ENCODE measurements around the gene TECTA.

The TECTA gene, protein sequence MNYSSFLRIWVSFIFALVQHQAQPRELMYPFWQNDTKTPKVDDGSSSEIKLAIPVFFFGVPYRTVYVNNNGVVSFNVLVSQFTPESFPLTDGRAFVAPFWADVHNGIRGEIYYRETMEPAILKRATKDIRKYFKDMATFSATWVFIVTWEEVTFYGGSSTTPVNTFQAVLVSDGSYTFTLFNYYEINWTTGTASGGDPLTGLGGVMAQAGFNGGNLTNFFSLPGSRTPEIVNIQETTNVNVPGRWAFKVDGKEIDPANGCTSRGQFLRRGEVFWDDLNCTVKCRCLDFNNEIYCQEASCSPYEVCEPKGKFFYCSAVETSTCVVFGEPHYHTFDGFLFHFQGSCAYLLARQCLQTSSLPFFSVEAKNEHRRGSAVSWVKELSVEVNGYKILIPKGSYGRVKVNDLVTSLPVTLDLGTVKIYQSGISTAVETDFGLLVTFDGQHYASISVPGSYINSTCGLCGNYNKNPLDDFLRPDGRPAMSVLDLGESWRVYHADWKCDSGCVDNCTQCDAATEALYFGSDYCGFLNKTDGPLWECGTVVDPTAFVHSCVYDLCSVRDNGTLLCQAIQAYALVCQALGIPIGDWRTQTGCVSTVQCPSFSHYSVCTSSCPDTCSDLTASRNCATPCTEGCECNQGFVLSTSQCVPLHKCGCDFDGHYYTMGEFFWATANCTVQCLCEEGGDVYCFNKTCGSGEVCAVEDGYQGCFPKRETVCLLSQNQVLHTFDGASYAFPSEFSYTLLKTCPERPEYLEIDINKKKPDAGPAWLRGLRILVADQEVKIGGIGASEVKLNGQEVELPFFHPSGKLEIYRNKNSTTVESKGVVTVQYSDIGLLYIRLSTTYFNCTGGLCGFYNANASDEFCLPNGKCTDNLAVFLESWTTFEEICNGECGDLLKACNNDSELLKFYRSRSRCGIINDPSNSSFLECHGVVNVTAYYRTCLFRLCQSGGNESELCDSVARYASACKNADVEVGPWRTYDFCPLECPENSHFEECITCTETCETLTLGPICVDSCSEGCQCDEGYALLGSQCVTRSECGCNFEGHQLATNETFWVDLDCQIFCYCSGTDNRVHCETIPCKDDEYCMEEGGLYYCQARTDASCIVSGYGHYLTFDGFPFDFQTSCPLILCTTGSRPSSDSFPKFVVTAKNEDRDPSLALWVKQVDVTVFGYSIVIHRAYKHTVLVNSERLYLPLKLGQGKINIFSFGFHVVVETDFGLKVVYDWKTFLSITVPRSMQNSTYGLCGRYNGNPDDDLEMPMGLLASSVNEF (N-terminal part only)

DNA sequence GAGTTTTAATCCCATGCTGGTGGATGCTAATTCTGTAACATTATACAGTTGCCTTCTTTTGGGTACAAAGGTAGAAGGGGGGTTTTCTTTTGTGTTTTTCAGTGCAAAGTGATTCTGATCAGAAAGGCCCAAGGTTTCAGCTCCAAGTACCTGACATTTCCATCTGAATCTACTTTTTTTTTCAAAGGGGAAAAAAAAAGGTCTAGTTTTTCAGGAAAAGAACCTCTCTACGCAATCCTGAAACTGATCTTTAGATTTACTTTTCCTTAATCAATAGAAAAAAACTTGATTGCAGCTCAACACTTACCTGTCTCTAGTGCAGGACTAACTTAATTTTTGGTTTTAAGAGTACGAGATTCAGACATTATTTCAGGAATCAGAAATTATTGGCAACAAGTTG lies at the start of gene TECTA:
Gene TECTA, plus strand, starts transcription at position 301 of the 400 bp plus-strand sequence. CDS start 1,423 bp downstream, outside the sequence.
- no peak for DNase-seq

DNA sequence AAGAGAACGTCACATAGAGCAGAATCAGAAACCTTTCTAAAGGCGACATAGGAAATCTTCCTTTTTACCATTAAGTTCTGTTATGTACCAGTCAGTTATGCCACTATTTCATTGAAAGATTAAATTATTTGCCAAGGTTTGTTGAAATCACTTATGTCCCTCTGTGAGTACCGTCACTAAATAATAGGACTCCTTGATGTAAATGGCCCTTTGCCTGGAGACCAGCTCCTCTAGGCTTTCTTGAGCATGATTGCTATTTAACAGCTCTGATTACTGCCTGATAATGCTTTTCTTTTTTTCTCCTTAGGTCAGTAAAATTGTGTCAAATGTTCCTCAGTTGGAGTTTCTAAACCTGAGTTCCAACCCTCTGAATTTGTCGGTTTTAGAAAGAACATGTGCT lies 47.8 kb upstream of the TECTA start:
- no peak for DNase-seq

DNA sequence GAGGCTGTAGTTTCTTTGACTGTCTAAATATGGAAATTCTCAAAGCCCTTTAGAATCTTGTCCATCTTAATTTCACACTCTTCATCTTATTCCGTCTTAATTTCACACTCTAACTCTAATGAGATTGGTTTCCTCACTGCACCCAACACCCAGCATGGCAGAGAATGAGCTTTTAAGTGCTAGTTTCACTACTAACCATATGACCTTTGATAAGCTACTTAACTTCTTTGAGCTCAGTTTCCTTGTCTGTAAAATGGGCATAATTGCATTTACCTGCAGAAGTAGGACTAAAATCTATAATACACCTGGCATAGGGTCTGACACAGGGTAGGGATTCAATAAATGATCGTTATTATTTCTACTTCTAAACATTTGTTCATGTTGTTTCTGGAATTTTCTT lies 46.8 kb upstream of the TECTA start:
- no peak for DNase-seq

DNA sequence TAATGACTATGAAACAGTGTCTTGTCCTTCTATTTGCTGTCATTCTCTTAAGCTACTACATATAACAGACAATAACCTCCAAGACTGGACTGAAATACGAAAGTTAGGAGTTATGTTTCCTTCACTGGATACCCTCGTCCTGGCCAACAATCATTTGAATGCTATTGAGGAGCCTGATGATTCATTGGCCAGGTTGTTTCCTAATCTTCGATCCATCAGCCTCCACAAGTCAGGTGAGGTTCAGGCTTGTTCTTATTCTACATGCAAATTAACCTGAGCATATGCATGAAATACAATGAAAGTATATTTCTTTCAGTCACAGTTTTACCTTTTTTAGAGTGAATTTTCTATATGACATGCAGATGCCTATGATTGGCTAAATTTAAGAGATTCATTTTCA lies 46.0 kb upstream of the TECTA start:
- DNase-seq, result no peak

DNA sequence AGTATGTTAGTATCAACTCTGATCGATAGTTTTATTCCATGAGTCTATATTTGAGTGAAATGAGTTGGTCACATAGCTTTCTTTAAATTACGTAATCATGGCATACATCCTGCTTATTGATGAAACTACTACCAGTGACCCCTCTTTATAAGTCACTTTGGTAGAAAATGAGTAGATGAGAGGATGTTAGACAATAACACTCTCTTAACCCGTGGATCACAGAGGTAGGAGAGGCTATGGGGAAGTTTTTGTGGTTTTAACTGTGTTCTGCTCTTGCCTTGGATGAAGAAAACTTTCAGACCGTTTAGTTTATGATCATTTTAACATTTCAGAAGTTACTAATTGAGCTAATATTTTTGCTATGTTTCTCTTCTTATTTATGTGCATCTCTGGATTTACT lies 43.1 kb upstream of the TECTA start:
- no peak for DNase-seq

DNA sequence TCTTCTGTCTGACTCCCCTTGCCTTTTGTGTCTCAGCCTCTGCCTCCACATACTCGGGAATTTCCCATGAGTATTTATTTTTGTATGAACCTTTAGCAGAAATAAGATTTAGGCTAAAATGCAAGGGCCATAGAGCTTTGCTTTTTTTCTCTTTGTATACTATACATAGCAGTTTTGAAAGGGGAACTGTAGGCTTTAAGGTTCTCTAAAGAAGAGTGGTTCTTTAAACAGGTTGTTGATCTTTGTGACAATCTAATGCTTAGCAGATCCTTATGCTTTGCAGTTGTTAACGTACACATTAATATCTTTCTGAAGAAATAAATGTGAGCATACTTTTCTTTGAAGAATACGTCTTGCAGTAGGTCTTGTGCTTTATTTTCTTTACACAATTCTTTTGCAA lies 42.1 kb upstream of the TECTA start:
- no peak for DNase-seq

DNA sequence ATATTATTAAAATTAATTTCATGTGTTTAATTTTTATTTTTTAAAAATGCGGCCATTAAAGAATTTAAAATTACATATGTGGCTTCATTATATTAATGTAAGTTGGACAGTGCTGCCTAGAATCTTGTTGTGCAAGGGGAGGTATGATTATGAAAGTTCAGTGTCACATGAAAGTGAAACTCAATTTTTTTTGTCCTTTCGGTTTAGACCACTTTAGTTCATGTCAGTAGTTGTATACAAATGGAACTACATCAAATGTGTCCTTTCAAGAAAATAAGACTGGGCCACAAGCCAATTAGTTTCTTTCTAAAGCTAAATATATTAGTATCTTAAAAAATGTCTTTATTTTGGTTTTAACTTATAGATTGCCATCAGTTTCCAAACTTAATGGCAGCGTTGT lies 41.4 kb upstream of the TECTA start:
- no peak for DNase-seq

DNA sequence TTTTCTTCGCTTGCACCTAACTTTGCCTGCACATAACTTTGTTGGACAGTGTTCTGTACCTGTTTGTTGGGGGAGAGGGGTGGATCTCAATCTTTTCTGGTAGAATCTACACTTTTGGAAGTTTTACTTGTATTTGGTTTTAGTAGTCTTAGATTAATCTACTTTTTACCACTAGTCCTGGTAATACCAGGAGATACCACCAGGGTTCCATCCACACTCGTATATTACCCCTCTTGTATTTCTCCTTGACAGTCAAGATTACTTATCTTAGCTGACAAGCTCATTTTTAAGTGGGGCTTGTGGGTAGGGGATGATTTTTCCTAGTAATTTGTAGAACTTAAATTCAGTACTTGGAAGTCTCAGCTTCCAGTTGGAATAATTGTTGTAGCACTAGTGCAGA lies 37.3 kb upstream of the TECTA start:
- no peak for DNase-seq

DNA sequence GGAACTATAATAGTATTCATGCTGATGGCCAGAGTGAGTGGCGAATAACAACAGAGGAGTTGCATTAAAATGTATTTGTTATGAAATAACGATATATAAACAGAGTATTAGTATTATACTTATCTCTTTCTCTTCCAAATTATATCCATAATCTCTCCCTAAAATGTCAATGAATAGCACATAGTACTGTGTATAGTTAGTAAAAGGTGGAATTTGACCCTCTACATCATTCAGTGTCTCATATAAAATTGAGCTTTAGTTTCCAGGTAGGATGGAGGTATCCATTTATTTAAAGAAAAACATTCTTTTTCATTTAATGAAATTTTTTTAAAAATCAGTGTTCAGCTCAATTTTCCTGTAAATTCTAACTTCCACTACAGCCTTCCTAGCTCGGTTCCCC lies 34.4 kb upstream of the TECTA start:
- no peak for DNase-seq

DNA sequence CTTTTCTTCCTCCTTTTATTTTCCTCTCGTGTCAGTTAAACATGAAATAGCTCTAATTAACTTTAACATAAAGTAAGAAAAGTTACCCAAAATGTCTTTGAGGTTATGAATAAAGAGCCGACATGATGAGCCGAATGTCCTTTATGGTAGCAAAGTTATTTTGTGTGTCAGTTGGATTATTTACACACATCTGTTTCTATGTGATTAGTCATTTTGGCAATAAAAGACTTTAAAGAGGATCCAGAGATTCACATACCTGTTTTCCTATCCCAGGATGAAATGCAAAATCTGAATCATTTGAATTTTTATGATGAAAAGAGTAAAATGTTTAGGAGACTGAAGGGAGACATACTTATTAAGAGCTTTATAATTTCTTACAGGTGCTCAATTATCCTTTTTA lies 34.0 kb upstream of the TECTA start:
- no peak for DNase-seq

DNA sequence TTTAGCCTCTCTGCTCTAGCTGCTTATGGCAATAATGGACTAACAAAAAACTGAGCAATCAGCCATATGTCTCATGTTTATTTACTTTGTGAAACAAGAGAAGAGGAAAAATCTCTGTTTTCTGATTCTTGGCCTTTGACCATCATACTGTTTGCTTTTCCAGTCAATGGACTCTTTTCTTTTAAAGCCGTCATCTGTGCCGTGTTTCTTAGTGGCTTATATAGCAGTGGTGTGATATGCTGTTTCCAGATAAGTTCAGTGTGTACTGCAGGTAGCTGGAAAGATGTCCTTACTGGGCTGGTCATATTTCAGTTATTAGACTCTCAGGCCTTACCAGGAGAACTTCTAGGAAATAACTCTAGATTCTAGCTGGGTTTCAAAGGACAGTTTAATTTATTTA lies 33.6 kb upstream of the TECTA start:
- DNase-seq, result no peak

DNA sequence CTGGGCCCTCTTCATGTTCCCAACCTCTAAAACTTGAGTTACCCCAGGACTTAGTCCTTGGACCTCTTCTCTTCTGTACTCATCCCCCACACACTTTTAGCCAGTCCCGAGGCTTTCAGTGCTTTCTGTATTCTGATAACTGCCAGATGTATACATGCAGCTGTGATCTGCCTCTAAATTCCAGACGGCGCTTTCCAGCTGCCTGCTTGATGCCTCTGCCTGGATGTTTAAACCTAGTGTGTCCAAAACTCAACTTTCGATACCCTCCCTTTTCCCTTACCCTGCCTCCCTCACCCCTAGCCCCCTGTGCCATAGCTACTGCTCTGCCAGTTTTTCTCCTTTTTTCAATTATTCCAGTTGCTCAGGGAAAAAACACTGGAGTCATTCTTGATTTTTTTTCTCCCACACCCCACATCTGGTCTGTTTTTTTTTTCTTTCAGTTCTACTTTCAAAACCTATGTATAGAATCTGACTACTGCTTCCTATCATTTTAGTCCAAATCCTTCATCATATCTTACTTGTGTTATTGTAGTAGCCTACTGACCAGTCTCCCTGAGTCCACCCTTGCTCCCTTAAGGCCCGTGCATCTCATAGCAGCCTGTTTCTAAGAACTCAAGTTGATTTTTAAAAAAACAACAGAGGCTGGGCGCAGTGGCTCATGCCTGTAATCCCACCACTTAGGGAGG lies 32.9 kb upstream of the TECTA start:
- no peak for DNase-seq

DNA sequence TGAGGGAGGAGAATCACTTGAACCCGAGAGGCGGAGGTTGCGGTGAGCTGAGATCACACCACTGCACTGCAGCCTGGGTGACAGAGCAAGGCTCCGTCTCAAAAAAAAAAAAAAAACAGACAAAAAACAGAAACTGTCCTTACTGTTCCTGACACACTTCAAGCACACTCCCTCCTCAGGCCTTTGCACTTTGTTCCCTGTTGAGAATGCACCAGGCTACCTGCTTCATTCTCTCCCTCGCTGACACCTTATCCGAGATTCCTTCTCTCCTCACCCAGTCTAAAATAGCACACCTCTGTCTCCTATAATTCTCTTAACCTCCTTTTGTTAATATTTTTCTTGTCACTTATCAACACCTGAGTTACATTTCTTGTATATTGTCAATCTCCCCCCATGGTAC lies 32.3 kb upstream of the TECTA start:
- DNase-seq, result no peak

DNA sequence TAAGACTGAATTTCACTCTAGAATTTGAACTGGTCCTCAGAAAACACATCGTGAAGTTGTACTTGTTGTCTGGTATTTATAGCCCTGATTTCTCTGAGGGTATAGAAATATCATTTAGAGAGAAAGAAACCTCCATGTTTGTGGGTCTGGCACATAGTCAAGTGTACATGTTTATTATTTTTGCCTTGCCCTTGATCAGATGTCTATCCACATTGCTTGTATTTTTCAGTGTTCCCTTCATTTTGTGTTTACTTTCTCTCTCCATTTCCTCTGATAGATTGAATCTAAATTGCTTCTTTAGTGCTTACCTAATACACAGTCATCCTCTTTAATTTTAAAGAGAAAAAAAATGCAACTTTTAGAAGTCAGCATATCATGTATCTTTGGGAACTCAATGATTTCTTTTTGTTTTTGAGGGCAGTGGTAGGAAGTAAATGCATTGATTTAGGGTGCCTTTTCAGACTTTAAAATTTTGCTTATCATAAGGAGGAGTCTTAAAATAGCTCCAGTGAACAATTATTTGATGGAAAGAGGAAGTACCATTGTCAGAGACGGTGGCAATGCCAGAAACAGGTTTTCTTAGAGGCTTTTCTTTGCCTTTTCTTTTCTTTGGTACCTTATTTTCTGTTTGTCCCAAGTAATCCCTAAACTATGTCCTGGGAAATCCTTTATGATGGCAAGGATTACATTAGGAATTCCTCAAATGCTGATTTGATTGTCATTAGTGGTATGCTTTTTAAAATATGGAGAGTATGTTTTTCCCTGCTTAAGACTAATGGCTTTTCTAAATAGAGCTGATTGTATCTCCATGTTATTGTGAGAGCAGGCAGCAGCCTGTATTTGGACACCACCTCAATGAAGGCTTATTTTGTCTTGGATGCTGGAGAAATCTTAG lies 29.8 kb upstream of the TECTA start:
- no peak for DNase-seq

DNA sequence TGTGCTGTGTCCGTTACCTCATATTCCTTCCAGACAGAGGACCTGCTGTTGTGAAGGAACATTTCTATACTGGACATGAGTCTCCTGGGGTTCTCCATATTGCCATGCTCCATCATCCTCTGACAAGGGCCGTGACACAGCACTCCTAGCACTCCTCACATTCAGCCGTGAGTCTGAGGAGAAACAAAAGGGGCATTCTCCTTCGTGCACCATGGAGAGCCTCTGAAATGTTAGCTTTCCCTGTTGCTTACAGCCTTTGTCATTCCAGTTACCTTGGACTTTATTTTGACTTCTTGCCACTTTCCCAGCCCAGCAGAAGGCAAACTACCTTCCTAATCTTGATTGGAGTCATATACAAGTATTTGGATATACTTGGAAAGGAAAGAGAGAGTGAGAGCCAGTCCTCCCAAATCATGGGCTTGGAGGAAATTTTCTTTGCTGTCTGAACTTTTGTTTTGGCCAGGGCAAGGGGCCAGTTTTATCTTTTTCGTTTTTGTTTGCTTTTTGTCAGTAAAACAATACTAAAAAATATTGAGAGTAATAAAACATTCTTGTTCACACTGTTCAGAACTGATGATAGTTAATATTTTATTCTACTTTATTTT lies 29.1 kb upstream of the TECTA start:
- DNase-seq, result no peak

DNA sequence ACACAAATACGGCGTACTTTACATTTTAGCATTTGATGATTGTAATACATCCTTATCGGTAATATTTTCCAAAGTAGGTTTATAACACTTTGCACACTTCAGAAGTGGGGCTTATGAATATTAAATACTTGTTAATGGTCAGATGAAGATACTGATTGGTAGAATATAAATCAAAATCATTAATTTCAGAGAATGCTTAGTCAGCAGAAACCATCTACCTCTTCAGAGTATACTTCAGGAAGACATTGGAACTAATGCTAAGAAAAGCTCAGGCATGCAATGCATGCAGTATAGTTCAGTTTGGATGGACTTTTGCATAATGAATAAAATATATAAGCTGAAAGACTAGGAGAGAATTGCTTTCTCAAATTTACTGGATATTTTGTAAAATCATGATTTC lies 19.7 kb upstream of the TECTA start:
- no peak for DNase-seq

DNA sequence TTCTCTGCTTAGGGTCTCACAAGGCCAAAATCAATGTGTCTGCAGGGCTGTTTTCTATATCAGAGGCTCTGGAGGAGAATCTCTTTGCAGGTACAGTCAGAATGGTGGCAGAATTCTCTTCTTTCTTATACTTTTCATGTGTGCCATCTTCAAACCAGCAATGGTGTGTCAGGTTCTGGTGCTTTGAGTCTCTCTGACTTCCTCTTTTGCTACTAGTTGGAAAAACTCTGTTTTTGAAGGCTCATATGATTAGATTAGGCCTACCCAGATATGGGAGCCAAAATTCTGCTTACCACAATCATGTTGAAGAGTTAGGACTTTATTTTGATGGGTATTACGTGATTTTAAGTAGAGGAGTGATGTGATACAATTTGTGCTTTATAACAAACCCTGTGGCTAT lies 18.8 kb upstream of the TECTA start:
- no peak for DNase-seq

DNA sequence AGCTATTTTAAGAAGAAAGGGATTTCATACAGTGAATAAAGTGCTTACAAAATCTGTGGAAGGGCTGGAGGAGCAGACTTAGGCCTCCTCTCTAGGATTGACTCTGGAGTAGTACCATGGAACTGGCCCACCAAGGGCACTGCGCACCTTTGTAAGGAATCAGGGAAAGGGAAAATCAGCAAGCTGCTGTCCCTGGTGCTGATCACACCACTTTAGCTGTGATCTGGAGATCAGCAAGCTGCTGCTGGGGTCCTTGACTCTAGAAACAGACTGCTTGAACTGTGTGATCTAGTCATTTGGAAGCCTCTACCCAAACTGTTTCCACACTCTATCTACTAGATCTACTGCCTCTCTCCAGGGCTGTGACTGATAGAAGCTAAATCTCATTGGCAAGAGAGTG lies 18.4 kb upstream of the TECTA start:
- no peak for DNase-seq

DNA sequence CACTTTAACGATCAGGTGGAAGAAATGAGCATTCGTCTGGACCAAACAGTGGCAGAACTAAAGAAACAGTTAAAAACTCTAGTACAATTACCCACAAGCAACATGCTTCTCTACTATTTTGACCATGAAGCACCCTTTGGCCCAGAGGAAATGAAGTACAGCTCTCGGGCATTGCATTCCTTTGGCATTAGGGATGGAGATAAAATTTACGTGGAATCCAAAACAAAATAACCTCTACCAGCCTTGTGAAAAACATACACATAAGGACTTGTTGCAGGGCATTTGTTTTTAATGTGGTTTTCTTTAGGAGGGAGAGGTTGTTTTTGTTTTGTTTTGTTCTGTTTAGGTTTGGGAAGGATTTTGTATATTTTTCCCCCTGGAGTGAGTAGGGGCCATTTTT lies 14.2 kb upstream of the TECTA start:
- DNase-seq, result no peak

DNA sequence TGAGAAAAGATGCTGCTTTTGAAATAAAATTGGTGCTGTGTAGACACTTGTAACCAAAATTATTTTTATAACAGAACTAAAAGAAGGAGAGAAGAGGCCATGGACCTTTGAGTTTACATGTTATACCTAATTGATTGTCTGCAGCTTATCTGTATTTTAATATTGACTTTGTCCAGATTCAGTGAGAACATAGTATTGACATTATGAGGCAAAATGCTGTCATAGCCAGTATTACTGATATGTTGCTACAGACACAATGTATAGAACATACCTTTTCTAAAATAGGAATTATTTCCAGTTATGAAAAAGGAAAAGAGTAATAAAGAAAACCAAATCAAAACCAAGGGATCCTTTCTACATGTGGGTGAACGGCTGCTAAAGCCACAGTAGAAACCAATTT lies 11.5 kb upstream of the TECTA start:
- no peak for DNase-seq

DNA sequence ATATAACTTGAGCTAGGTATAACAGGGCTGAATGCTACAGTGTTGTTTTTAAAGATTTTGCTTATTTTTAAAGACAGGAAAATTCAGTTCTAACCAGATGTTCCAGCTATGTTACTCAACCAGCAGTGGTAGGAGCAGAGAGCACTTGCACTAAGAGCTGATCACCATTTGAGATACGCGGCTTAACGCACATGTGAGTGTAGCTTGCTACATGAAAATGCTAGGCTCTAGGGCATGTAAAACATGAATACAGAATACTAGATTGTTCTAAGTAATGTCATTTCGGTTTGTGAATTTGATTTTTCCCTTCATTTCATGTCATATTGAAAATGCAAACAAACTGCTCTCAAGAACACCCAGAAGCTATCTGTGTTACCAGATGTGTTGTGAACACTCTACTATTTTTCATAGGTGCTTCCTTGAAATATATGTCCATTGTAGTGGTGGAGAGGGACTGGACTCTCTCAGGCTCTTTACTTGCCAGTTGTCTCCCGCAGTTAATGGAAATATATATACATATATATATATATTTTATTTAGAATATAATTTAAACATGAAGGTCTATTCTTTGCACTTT lies 10.8 kb upstream of the TECTA start:
- no peak for DNase-seq

Measured in bone marrow (tissue), 2 donors.